Activated T-cell treated with anti-CD3 and anti-CD28 coated beads, Interleukin-2, amount 50 U/mL, for 72 hours (primary cell): ENCODE measurements around the gene INAFM1. TPM values are rescaled to one million over a fixed set of nuclear protein-coding genes. Genes with fewer than 3 reads are reported as not detected.

ENCODE experiments used
- ATAC-seq, 2 donors: fragments of 150-1000 bp; cut with Tn5 transposase; replicated peaks in 1 of 2; 2 replicates each; pipeline ENCODE4 v1.10.0; 2021; ENCODE audit warnings: moderate library complexity in 2 of 2, mild to moderate bottlenecking in 1 of 2
- DNase-seq, 2 donors: peaks; one replicate each; pipeline ENCODE4 v3.0.0; 2021 to 2022; ENCODE audit warnings: mixed read lengths in 1 of 2
- H3K27ac Mint-ChIP-seq: one replicate; pipeline ENCODE4 v1.8.0; 2022; ENCODE audit warnings: mild to moderate bottlenecking, moderate library complexity, mixed read lengths
- H3K27me3 Mint-ChIP-seq: one replicate; pipeline ENCODE4 v1.8.0; 2022; ENCODE audit warnings: low read depth, mixed read lengths
- H3K36me3 Mint-ChIP-seq, 2 donors: one replicate each; pipeline ENCODE4 v1.8.0; 2022; ENCODE audit warnings: mixed read lengths in 2 of 2, mild to moderate bottlenecking in 1 of 2; ENCODE audit not compliant: insufficient read depth in 2 of 2
- H3K4me1 Mint-ChIP-seq: one replicate; pipeline ENCODE4 v1.8.0; 2022; ENCODE audit warnings: low read depth, mixed read lengths
- H3K4me3 Mint-ChIP-seq, 2 donors: one replicate each; pipeline ENCODE4 v1.8.0; 2022; ENCODE audit warnings: mild to moderate bottlenecking in 2 of 2, mixed read lengths in 2 of 2, moderate library complexity in 2 of 2
- H3K9me3 Mint-ChIP-seq, 2 donors: one replicate each; pipeline ENCODE4 v1.8.0; 2022; ENCODE audit warnings: mixed read lengths in 2 of 2
- total RNA-seq, 2 donors: library from RNA; stranded (reverse); gene quantifications; one replicate each; pipeline ENCODE4 v1.2.3, GENCODE V29; 2022

Gene INAFM1
- 10 to 100 TPM; 19.7 to 21.4 TPM for total RNA-seq

DNA sequence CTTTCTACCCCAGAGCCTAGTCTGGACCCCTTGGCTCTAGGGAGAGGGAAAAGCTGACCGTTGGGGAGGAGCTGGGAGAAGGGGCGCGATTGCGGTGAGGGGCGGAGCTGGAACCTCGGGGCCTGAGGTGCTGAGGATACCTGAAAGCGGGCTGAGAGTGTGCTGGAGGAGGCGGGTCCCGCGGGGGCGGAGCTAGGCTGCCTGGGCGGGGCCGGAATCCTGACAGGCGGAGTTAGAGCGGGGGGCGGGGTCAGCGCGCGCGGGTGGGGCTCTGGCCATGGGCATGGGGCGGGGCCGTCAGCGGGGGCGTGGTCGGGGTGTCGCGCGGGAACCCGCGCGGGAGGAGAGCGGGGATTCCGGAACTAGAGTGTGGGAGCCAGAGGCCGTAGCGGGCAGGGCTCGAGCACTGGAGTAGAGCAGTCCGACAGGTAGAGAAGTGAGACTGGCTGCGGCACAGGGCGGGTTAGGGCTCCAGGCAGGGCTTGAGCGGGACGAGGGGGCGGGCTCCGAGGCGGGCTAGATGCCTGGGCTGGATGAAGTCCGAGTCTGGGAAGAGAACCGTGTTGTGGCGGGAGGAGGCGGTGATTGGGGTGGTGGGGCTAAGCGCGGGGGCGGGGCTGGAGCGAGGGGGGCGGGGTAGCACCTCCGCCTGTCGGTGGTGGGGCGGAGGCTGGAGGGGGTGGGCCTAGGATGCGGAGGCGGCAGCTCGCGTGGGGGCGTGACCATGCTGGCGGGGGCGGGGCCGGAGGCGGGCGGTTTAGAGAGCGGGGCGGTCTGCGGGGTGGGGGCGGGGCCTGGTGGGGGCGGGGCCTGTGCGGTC, at the start of gene INAFM1:
INAFM1 (plus strand) TSS at position 815 of the 820 bp plus-strand sequence. CDS start 35 bp downstream, outside the sequence.
- H3K27ac Mint-ChIP-seq: peak within 1 kb of the TSS; percentile 95
- H3K27me3 Mint-ChIP-seq: no peaks in the 10 kb centered on the region
- peak within 1 kb of the TSS; percentile 97 for H3K4me3 Mint-ChIP-seq
- H3K4me1 Mint-ChIP-seq: peaks cover 29% of the 10 kb centered on the region
- DNase-seq: peak; percentile 100
- no peaks in the 10 kb centered on the region for H3K9me3 Mint-ChIP-seq
- H3K36me3 Mint-ChIP-seq: peaks cover 6 to 11% of the 10 kb centered on the region in 2 donors
- peak; percentile 77 to 79 for ATAC-seq

DNA sequence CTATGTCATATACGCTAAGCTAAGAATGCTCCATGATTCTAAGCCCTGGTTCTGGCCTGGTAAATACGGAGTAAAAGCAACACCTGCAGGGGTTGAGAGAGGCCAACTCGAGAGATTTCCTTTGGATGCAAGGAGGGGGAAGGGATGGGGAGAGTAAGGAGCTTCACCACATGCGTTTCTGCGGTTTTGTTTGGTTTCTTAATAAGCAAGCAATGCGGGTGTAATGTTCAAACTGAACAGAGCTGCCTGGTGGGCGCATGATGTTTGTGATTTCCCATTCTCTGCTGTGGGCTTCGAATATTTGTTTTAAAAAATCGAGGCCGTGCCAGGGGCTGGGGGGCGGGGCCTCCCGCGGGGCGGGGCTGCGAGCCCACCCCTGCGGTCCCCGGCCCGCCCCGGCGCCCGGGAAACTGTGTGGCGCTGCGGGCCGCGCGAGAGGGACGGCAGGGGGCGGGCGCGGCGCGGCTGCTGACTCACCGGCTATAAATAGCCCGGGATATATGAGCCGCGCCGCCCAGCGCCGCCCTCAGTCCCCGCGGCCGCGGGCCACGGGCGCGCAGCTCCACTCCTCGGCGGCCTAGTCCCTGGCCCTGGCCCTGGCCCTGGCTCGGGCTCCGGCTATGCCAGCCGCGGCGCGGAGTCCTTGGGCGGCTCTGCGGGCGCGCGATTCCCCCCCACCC, 48.8 kb upstream of the INAFM1 start:
- H3K36me3 Mint-ChIP-seq: peaks cover 2 to 14% of the 10 kb centered on the region in 2 donors
- peak overlapping the region; percentile 50 to 92 for H3K4me3 Mint-ChIP-seq
- H3K4me1 Mint-ChIP-seq: peaks cover 10% of the 10 kb centered on the region
- H3K27ac Mint-ChIP-seq: peak overlapping the region; percentile 47
- H3K9me3 Mint-ChIP-seq: no peaks in the 10 kb centered on the region
- no peaks in the 10 kb centered on the region for H3K27me3 Mint-ChIP-seq
- DNase-seq (peak; percentile 90 to 94), ATAC-seq (peak; percentile 64)

DNA sequence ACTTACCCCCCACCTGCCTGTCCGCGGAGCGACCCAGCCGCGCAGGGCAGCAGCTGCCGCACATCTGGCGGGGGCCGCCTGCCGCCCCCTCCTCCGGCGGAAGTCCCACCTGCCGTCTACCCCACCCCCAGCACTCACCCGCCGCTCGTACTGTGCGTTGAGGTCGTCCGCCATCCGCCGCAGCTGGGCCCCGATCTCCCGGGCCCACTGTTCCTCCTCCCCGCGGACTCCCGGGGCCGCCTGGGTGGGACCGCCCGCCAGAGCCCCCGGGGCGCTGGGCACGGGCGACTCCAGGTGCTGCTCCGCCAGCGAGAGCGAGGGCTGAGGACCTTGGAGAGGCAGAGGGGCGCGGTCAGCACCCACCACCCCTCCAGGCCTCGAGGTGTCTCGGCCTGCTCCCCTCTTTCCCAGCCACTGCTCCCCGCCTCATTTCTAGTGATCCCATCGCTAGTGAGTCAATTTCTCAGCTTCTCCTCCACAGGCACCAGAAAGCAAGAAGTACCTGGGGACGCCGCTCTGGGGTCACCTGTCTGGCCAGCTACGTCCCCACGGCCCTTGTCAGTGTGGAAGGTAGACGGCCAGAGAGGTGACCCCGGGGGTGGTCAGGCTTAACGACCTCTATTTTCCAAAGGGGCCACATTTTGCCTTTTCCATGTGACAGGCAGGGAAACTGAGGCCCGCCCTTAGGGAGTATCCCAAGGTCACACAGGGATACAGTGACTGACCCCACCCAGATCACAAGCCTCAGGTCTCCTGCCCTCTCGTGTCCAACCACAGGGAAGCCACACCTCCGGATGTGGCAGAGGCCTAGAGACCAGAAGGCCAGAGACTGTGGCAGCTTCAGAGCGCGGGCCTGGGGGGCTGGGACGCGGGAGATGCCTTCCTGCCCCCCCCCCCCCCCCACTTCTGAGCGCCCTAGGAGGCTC, 48.0 kb upstream of the INAFM1 start:
- Mint-ChIP-seq H3K4me1 (peaks cover 15% of the 10 kb centered on the region), H3K4me3 (peak overlapping the region; percentile 84 to 92), H3K9me3 (no peaks in the 10 kb centered on the region), H3K27me3 (no peaks in the 10 kb centered on the region), H3K27ac (peak overlapping the region; percentile 83), H3K36me3 (peaks cover 4 to 15% of the 10 kb centered on the region in 2 donors)
- peak; percentile 22 to 23 for ATAC-seq
- peak; percentile 82 for DNase-seq

DNA sequence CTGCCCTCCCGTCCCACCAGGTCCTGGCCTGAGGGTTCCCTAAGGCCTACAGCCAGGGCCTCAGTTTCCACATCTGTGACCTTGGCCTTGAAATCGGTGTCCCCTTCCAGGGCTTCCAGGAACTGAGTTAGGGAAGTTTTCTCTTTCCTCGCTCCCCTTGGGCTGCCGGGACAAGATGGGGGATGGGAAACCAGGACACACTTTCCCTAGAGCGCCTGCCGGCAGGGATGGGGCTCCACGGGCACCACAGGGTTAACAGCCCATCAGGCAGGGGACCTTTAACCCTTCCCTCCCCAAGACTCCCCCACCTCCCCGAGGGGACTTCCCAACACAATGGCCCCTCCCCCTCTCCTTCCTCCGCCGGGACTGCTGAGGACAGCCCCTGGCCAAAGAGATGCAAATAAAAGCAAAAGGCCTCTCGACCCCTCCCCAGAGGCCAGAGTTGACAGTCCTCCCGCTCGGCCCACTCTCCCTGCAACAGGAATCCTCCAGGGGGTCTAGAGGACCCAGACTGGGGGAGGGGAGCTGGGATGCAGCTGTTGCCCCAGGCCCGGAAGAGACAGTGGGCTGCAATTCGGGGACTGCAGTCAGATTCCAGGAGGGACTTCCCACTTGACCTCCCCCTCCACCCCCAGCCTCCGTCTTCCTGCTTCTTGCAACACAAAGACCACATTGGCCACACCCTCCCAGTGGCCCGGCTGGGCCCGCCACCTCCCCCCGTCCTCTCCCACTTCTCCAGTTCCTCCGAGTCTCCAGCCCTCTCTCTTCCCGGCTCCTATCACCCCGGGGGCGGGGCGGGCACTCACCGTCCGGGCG, 47.1 kb upstream of the INAFM1 start:
- H3K4me1 Mint-ChIP-seq: peaks cover 24% of the 10 kb centered on the region
- H3K27me3 Mint-ChIP-seq: no peaks in the 10 kb centered on the region
- peak overlapping the region; percentile 56 for H3K27ac Mint-ChIP-seq
- ATAC-seq (peak; percentile 7 to 9), DNase-seq (peak; percentile 79 to 82)
- H3K36me3 Mint-ChIP-seq: peaks cover 6 to 11% of the 10 kb centered on the region in 2 donors
- H3K9me3 Mint-ChIP-seq: no peaks in the 10 kb centered on the region
- H3K4me3 Mint-ChIP-seq: peak overlapping the region; percentile 84 to 92

DNA sequence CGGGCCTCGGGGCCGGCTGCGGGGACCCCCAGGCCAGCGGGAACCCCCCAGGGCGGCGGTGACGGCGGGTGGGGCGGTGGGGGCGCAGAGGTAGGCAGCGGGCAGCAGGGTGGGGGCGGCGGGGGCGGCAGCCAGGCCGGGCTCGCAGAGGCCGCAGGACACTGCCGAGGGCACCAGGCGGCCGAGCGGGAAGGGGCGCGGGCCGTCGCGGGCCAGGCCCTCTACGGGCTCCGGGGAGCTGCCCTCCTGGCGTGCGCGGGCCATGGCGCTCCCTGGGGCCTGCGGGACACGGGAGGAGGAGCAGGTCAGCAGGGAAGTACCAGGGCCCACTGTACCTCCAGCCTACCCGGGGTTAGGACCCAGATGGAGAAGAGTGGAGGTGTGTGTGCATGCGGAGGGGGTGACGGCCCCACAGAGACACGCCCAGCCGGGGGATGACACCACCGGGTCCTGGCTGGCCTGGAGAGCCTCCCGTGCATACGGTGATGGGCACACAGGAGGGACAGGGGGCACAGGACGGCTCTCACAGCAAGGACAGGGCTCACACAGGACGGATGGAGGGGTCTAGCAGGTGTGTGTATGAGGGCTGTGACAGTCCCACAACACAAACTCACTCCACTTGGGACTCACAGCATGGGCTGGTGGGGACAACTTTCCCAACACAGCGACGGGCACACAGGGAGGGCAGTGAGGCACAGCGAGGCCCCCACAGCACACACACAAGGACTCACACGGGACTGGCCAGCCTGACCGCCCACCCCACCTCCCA, 46.3 kb upstream of the INAFM1 start:
- ATAC-seq: peak; percentile 22 to 25

DNA sequence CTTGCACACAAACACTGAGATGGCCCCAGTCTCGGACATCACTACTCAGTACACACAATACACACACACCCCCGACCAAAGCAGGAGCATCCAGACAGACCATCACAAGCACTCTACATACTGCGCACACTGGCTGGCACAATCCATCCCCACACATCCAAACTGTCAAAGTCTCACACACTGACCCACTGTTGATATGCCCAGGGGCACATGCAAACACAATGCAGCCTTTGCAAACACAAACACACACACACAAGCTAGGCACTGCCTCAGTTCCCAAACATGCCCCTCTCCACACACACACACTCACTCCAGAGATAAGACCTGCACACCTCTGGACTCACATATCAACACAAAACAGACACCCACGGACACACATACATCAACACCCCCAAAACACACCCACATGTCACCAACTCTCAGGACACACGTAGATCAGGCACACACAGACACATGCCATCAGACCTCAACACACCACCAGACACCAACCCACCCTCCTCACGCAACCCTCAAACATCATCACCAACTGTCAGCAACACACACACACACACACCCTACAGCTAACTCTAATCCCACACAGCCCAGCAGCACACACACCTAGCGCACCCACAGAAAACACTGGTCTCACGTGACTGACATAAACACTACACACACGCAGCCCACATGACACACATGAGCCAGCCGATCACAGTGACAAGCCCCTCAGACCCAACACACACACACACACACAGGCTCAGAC, 45.6 kb upstream of the INAFM1 start:
- Mint-ChIP-seq H3K27me3 (no peaks in the 10 kb centered on the region), H3K36me3 (peaks cover 4 to 9% of the 10 kb centered on the region in 2 donors), H3K9me3 (no peaks in the 10 kb centered on the region), H3K4me1 (peaks cover 29% of the 10 kb centered on the region), H3K27ac (no peak overlapping the region), H3K4me3 (no peak overlapping the region)
- peak; percentile 39 to 48 for DNase-seq
- no peak for ATAC-seq

More for the DNA sequence above, 46.3 kb upstream of the INAFM1 start:
- H3K36me3 Mint-ChIP-seq: peaks cover 6 to 11% of the 10 kb centered on the region in 2 donors
- H3K27me3 Mint-ChIP-seq: no peaks in the 10 kb centered on the region
- H3K27ac Mint-ChIP-seq: no peak overlapping the region
- peaks cover 29% of the 10 kb centered on the region for H3K4me1 Mint-ChIP-seq
- H3K9me3 Mint-ChIP-seq: no peaks in the 10 kb centered on the region
- peak overlapping the region; percentile 84 to 92 for H3K4me3 Mint-ChIP-seq
- peak; percentile 77 to 79 for DNase-seq

DNA sequence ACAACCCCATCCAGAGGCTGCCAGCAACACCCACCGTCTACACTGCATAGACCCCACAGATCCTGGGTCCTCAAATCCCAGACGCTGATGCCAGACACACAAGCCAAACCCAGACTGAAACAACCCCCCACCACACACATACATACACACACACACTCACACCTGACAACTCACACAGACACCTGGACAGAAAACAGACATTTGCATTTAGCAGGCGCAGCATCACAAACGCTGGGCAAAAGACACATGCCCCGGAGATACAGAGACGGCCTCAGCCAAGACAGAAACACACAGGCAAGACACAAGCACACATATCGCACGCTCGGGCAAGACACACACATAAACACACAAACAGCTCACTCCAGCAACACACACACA, 45.0 kb upstream of the INAFM1 start:
- ATAC-seq (no peak), DNase-seq (no peak)
- Mint-ChIP-seq H3K9me3 (no peaks in the 10 kb centered on the region), H3K36me3 (peaks cover 4 to 9% of the 10 kb centered on the region in 2 donors), H3K27me3 (no peaks in the 10 kb centered on the region), H3K4me3 (no peak overlapping the region), H3K4me1 (peaks cover 29% of the 10 kb centered on the region), H3K27ac (no peak overlapping the region)

DNA sequence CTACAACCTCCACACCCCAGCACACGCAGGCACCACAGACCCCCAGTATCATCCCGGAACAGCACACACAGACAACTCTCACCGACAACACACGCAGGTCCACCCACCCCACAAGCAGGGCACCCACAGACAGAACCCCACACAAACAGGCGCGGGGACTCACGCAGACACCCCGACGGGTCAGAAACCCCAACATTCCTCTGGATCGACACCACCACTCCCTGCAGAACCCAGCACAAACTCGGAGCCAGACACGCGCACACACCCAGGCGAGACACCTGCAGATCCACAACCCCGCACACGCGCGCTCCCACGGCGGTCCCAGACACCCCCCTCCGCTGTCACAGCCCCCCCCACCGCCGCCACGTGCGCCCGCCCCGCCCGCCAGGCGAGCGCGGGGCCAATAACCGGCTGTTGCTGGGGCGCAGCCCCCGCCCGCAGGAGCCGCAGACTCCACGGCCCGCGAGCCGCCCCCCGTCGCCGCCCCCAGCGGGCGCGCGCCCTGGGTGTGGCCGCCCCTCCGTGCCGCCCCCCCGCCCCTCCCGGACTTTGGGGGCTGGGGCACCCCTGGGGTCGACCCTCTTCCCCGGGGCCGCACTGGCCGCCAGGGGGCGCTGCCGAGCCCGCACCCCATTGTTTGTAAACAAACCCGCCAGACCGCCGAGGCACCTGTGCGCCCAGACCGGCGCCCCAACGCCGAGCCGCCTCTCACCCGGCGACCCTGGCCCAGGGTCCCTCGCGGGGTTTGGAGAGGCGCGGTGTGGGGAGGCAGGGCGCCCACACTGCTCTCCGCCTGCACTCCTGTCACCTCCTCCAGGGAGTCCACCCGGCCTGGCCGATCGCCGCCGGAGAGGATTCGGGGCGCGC, 44.4 kb upstream of the INAFM1 start:
- ATAC-seq (peak; percentile 3 to 15), DNase-seq (peak; percentile 86 to 91)
- Mint-ChIP-seq H3K4me1 (peaks cover 29% of the 10 kb centered on the region), H3K36me3 (peaks cover 4 to 9% of the 10 kb centered on the region in 2 donors), H3K27ac (no peak overlapping the region), H3K27me3 (no peaks in the 10 kb centered on the region), H3K4me3 (peak overlapping the region; percentile 5 to 53), H3K9me3 (no peaks in the 10 kb centered on the region)

DNA sequence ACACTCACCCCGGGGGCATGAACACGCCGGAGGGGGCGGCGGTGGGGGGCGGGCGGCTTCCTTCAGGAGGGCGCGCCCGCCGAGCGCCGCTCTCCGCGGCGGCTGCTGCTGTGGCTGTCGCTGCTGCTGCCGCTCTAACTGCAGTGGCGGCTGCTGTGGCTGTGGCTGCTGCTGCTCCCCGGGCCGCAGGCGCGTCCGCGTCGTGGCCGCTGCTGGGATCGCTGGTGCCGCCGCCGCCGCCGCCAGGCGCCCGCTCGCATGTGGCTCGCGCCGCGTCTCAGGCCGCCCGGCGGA, 43.8 kb upstream of the INAFM1 start, which contains the start of gene BBC3:
BBC3 (minus strand) TSS at position 279 of the 294 bp plus-strand sequence. CDS start 2,768 bp downstream, outside the sequence.
- H3K27me3 Mint-ChIP-seq: no peaks in the 10 kb centered on the region
- H3K36me3 Mint-ChIP-seq: peaks cover 4 to 6% of the 10 kb centered on the region in 2 donors
- peak within 1 kb of the TSS; percentile 32 for H3K27ac Mint-ChIP-seq
- H3K4me1 Mint-ChIP-seq: peaks cover 24% of the 10 kb centered on the region
- H3K4me3 Mint-ChIP-seq: peak within 1 kb of the TSS; percentile 86 to 91
- DNase-seq (no peak), ATAC-seq (no peak)
- no peaks in the 10 kb centered on the region for H3K9me3 Mint-ChIP-seq

DNA sequence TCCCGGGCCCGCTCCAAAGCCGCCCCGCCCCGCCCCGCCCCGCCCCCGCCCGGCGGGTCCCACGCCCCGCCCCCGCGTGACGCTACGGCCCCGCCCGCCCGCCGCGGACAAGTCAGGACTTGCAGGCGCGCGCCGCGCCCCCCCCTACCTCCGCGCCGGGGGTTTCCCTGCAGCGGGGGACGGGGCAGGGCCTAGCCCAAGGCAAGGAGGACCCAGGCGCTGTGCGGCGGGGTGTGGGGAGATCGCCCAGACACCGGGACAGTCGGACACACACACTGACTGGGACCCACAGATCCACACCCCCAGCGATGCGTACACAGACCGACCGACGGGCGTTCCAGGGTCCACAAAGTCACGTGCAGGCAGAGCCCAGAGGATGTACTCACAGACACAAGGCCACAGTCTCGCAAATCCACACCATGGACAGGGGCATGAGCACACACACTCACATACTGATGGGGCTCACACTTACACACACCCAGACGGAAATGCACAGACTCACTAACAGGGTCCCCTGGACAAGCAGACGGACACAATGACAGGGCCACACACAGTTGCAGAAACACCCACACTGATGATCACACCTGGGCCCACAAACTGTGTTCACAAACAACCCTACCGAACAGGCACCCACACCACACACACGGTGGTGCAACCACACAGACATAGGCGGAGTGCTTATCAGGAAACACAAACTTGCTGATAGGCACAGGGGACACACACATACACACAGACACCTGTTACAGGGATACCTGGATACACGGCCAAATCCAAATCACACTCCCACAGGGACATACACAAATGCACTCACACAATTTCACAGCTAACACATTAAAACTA, 43.2 kb upstream of the INAFM1 start:
- H3K27me3 Mint-ChIP-seq: no peaks in the 10 kb centered on the region
- peak overlapping the region; percentile 32 for H3K27ac Mint-ChIP-seq
- ATAC-seq (peak; percentile 55 to 58), DNase-seq (peak; percentile 96)
- peaks cover 24% of the 10 kb centered on the region for H3K4me1 Mint-ChIP-seq
- peaks cover 4 to 6% of the 10 kb centered on the region in 2 donors for H3K36me3 Mint-ChIP-seq
- H3K4me3 Mint-ChIP-seq: peak overlapping the region; percentile 86 to 91
- H3K9me3 Mint-ChIP-seq: no peaks in the 10 kb centered on the region
